Pancreas (tissue), 10 donors: ENCODE results near the gene RNASE13. TPM values are rescaled to one million over a fixed set of nuclear protein-coding genes. Genes with fewer than 3 reads are reported as not detected.
"Not testable (repeated sequence)": the region's sequence is repeated elsewhere in the genome, so short reads cannot be mapped to it uniquely, and the experiment has no call there.

ENCODE experiments used
- ATAC-seq, 4 donors: fragments of 200-7000 bp; cut with Tn5 transposase; one replicate each; pipeline versions ENCODE4 v1.8.0 to v1.9.1; 2020; ENCODE audit warnings: mild to moderate bottlenecking in 4 of 4, moderate library complexity in 4 of 4
- DNase-seq, 6 donors: peaks; one replicate each; pipeline ENCODE4 v3.0.0-alpha.2; 2020
- FAIRE-seq: peaks from 2 replicates; lab custom pipeline; 2012; peaks lifted over from hg19 to GRCh38; lab: Jason Lieb, UNC
- H3K27ac ChIP-seq, 4 donors: fragments of 200-600 bp; sonication (generic); 1 replicate in 3 of 4; 2 replicates in 1 of 4; pipeline versions ENCODE4 v1.5.0 to v1.8.0; 2020
- H3K27me3 ChIP-seq, 4 donors: fragments of 200-600 bp; one replicate each; pipeline ENCODE4 v1.8.0; 2021
- H3K36me3 ChIP-seq, 3 donors: fragments of 200-600 bp; sonication (generic) in 1 of 3; one replicate each; pipeline versions ENCODE4 v1.5.0 to v1.8.0; 2020 to 2021
- H3K4me1 ChIP-seq, 3 donors: fragments of 200-600 bp; one replicate each; pipeline ENCODE4 v1.8.0; 2021
- H3K4me3 ChIP-seq, 4 donors: fragments of 200-600 bp; sonication (generic) in 2 of 4; one replicate each; pipeline versions ENCODE4 v1.5.0 to v1.8.0; 2020 to 2021
- H3K9me3 ChIP-seq, 4 donors: fragments of 200-600 bp; one replicate each; pipeline ENCODE4 v1.8.0; 2021
- WGBS, 2 donors: extraction: QIAGEN DNeasy Blood & Tissue Kit; methylation state at CpG; one replicate each; pipeline ENCODE4 v1.1.7; 2013; 5-methylcytosine and 5-hydroxymethylcytosine counted together
- intact Hi-C, 3 donors: fragments of 100-400 bp; cut with DNase I; formaldehyde crosslinking; loops; one replicate each; pipeline versions ENCODE4 v1.11.1 to v1.14.2; 2022
- polyA plus RNA-seq, 2 donors: library from polyadenylated mRNA; stranded (reverse); fragments of 200-250 nt; gene quantifications; one replicate each; pipeline ENCODE4 v1.2.3, GENCODE V29; 2013
- total RNA-seq, 6 donors: library from RNA; stranded (reverse); fragmentation: NEBNext Ultra II Directional in 4 of 6; extraction: Animal tissue kit (Norgen Biotek cat#: 25700) in 4 of 6; gene quantifications; one replicate each; pipeline versions ENCODE4 v1.2.1 to v1.2.4, GENCODE V29; 2021 to 2023
- TF ChIP-seq, protein P1 (sequence below), 4 donors: fragments of 200-600 bp; sonication (generic) in 3 of 4; IDR thresholded peaks; one replicate each; pipeline versions ENCODE4 v1.5.0 to v1.8.0; 2021; ENCODE audit warnings: antibody characterized with exemption in 4 of 4
- donor health status: healthy with polysubstance abuse.
- donor health status: DM: no; HTN: no; CAD: no; lungs with moderate emphysema.
- donor health status: DM: no; HTN: no; CAD: no.
- donor health status: control.
- donor health status: control.
- donor health status: Bipolar disorder and iron deficiency.
- donor health status: DM: yes; HTN: yes; CAD: no.
- donor health status: DM: no; HTN: no; CAD: no.
- donor health status: DM: no; HTN: no; CAD: no.
- donor health status: DM: yes; HTN: yes; CAD: no.

The RNASE13 gene
- total and polyA plus RNA-seq, 8 donors: 0.08 to 0.23 (median 0.13) TPM; not detected in 4

DNA sequence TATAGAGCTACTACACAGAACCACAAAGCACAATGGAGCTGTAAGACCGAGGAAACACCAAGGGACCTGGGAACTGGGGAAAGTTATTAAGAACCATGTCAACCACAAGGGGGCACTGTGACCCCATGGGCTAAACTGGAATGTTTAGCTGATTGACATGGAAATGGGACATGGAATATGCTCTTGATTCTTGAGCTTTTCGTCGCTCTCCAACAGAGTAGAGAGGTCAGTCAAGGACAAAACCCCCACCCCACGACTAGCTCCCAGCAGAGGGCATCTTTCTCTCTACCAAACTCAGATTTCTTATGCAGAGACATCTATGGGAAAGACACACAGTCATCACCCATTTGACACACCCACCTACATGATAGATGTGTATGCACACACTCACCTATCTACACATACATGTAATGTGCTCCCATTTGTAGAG is 19.8 kb downstream of the RNASE13 start:
- intact Hi-C loops: loop anchor here in 1 of 3 donors (5.0 kb wide), 1 partner anchor 78 kb away; no protein-coding TSS in a partner anchor
- no peak overlapping the region for H3K4me3 ChIP-seq
- no peaks in the 10 kb centered on the region for H3K27me3 ChIP-seq
- WGBS, 2 donors: 0 to 2% methylated on average over 4 of the region's 4 CpGs
- DNase-seq (peak; percentile 72 to 90 (median 79)), ATAC-seq (peak; percentile 84 to 98 (median 94)), FAIRE-seq (peak; percentile 73)
- TF ChIP-seq, protein P1, sequence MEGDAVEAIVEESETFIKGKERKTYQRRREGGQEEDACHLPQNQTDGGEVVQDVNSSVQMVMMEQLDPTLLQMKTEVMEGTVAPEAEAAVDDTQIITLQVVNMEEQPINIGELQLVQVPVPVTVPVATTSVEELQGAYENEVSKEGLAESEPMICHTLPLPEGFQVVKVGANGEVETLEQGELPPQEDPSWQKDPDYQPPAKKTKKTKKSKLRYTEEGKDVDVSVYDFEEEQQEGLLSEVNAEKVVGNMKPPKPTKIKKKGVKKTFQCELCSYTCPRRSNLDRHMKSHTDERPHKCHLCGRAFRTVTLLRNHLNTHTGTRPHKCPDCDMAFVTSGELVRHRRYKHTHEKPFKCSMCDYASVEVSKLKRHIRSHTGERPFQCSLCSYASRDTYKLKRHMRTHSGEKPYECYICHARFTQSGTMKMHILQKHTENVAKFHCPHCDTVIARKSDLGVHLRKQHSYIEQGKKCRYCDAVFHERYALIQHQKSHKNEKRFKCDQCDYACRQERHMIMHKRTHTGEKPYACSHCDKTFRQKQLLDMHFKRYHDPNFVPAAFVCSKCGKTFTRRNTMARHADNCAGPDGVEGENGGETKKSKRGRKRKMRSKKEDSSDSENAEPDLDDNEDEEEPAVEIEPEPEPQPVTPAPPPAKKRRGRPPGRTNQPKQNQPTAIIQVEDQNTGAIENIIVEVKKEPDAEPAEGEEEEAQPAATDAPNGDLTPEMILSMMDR (IDR thresholded peaks at IDR 0.05): peak; percentile 89 to 94 (median 90)
- H3K27ac ChIP-seq: no peak overlapping the region
- no peaks in the 10 kb centered on the region for H3K4me1 ChIP-seq
- H3K9me3 ChIP-seq: no peaks in the 10 kb centered on the region
- H3K36me3 ChIP-seq: peaks cover 0 to 16% (median 0%) of the 10 kb centered on the region in 3 donors

DNA sequence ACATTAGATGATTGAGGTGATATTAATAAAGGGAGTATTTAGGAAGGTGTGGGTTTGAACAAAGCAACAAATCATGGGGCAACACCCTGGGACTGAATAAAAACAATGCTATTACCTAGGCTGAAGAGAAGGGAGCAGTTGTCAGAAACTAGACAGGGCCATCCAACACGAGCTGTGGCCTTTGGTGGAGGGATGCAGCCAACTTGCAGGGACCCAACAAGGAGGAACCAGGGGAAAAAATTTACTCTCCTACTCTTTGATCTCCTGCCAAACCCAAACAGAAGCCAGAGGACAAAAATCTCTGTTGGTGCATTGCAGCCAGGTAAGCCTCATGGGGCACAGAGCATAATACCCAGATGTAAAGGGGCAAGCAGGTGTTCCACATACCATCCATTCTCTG is 23.5 kb downstream of the RNASE13 start:
- Histone ChIP-seq H3K9me3 (no peaks in the 10 kb centered on the region), H3K27ac (no peak overlapping the region), H3K4me1 (no peaks in the 10 kb centered on the region), H3K27me3 (no peaks in the 10 kb centered on the region), H3K4me3 (no peak overlapping the region), H3K36me3 (no peaks in the 10 kb centered on the region)
- TF ChIP-seq, protein P1 (IDR thresholded peaks at IDR 0.05): no peak
- intact Hi-C loops: no loop called here
- no peak for ATAC-seq
- no peak for FAIRE-seq
- WGBS, 2 donors: 63 to 70% methylated on average over 1 of the region's 1 CpG
- DNase-seq: no peak

DNA sequence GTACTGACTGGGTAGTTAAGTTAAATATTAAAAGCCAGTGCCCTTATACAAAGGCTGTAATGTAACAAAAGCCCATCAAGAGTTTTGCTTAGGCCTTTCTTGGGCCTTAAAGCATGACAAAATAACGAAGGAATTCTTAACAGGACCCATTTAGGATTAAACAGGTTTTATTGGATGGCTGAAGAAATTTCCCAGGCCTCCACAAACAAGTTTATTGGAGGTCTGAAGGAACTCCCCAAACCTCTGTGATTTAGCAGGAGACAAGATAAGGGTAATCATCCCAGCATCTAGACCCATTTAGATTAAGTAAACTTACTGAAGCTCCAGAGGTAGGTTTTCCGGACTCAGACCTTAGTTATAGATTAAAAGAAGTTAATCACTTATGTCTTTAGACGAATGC is 24.9 kb downstream of the RNASE13 start:
- ATAC-seq, H3K4me3 ChIP-seq, H3K9me3 ChIP-seq, intact Hi-C loops, H3K4me1 ChIP-seq, H3K36me3 ChIP-seq, DNase-seq, FAIRE-seq, H3K27me3 ChIP-seq, H3K27ac ChIP-seq: not testable (repeated sequence)
- WGBS, 2 donors: 65 to 67% methylated on average over 3 of the region's 3 CpGs

DNA sequence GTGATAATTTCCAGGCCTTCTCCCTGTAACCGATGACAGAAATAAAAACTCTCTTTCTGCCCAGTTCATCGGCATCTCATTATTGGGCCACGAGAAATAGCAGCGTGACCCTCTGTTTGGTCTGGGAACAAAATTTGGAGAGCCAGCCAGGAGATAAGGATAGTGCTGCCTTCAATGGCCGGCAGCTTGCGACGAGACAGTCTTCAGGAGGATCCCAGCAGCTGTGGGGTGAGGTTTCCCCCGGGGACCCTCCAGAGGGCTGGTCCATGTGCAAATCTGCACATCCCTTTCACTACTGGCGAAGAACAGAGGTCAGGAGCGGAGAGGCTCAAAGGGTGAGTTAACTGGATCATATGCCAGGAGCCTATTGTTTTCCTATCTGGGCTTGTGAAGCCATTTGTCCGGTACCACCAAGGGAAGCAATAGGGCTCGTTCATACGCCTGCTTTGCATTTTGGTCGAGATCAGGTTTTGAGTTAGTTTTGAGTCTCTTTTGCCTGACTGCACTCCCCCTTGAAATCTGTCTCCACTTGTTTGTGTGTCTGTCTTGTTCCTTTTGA is 30.7 kb downstream of the RNASE13 start:
- Histone ChIP-seq H3K36me3 (no peaks in the 10 kb centered on the region), H3K27ac (no peak overlapping the region), H3K27me3 (no peaks in the 10 kb centered on the region), H3K9me3 (no peaks in the 10 kb centered on the region), H3K4me1 (no peaks in the 10 kb centered on the region), H3K4me3 (no peak overlapping the region)
- ATAC-seq: no peak
- intact Hi-C loops: no loop called here
- no peak for FAIRE-seq
- 80 to 82% methylated on average over 14 of the region's 14 CpGs for WGBS, 2 donors
- no peak for DNase-seq
- TF ChIP-seq, protein P1 (IDR thresholded peaks at IDR 0.05): no peak

DNA sequence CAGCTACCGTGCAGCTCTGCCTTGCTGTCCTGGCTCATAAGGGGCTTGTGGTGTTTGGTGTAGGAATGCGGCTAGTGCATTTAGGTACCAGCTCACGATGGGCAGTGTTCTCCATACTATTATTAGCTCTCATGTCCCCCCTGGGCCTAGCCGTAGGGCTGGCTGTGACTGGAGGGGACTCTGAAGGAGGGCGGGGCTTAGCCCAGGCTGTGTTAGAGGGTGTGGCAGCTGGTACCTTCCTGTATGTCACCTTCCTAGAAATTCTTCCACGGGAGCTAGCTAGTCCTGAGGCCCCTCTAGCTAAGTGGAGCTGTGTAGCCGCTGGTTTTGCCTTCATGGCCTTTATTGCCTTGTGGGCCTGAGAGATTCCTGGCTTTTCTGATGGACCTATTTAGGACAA is 33.4 kb downstream of the RNASE13 start:
- H3K36me3 ChIP-seq: peaks cover 0 to 12% (median 6%) of the 10 kb centered on the region in 3 donors
- FAIRE-seq (no peak), ATAC-seq (no peak), DNase-seq (no peak)
- H3K4me3 ChIP-seq: no peak overlapping the region
- no peak overlapping the region for H3K27ac ChIP-seq
- no peaks in the 10 kb centered on the region for H3K4me1 ChIP-seq
- intact Hi-C loops: no loop called here
- no peaks in the 10 kb centered on the region for H3K27me3 ChIP-seq
- no peaks in the 10 kb centered on the region for H3K9me3 ChIP-seq
- WGBS, 2 donors: 73 to 78% methylated on average over 7 of the region's 7 CpGs
- TF ChIP-seq, protein P1 (IDR thresholded peaks at IDR 0.05): no peak
